Measurements from ENCODE around the gene HNRNPL. TPM values are rescaled to one million over a fixed set of nuclear protein-coding genes. Genes with fewer than 3 reads are reported as not detected.

Gene HNRNPL
- total and polyA plus RNA-seq, 2 experiments from 2014 or later, result 184 to 209 TPM

- Histone ChIP-seq H3K4me2 (peak overlapping the region; percentile 84), H3K27me3 (no peaks in the 10 kb centered on the region), H2AFZ (no peak overlapping the region), H3K4me1 (ENCODE audit: insufficient read depth) (peaks cover 18% of the 10 kb centered on the region), H3K9me2 (replicated peaks; ENCODE audit: insufficient read depth) (no peaks in the 10 kb centered on the region), H3K36me3 (replicated peaks; ENCODE audit: insufficient read depth, low read depth) (peaks cover 10% of the 10 kb centered on the region), H3K9me3 (ENCODE audit: low read depth) (no peaks in the 10 kb centered on the region), H3K79me2 (peaks cover 56% of the 10 kb centered on the region), H3K4me3 (peak overlapping the region; percentile 25), H3K27ac (peak overlapping the region; percentile 97), H4K20me1 (ENCODE audit: insufficient read depth, poor library complexity, severe bottlenecking) (peaks cover 56% of the 10 kb centered on the region)
- TF ChIP-seq EZH2phosphoT487 (IDR thresholded peaks at IDR 0.05; ENCODE audit: low read depth, severe bottlenecking, unreplicated experiment) (no peak), CTCF (IDR thresholded peaks at IDR 0.05; ENCODE audit: poor library complexity) (no peak), EZH2 (IDR thresholded peaks at IDR 0.05; ENCODE audit: borderline replicate concordance) (no peak)
- peak; percentile 11 for DNase-seq (ENCODE audit: low spot score)
- 18% methylated on average over 22 of the region's 22 CpGs for WGBS (ENCODE audit: low lambda C conversion rate, missing lambda C conversion rate)
These were observed 1.3 kb downstream of the HNRNPL start for GRCh38 chr19:38848299-38849146.

GRCh38 chr19:38846097-38846496, 3.7 kb downstream of the HNRNPL start:
- H3K9me2 ChIP-seq (replicated peaks; ENCODE audit: insufficient read depth), result no peaks in the 10 kb centered on the region
- no peak for DNase-seq (ENCODE audit: low spot score)
- 92% methylated on average over 2 of the region's 2 CpGs for WGBS (ENCODE audit: low lambda C conversion rate, missing lambda C conversion rate)
- no peak overlapping the region for H3K27ac ChIP-seq
- H3K4me1 ChIP-seq (ENCODE audit: insufficient read depth), result peaks cover 8% of the 10 kb centered on the region
- no peak overlapping the region for H2AFZ ChIP-seq
- peaks cover 80% of the 10 kb centered on the region for H3K79me2 ChIP-seq
- H3K27me3 ChIP-seq, result no peaks in the 10 kb centered on the region
- TF ChIP-seq EZH2 (IDR thresholded peaks at IDR 0.05; ENCODE audit: borderline replicate concordance) (no peak), CTCF (IDR thresholded peaks at IDR 0.05; ENCODE audit: poor library complexity) (no peak), EZH2phosphoT487 (IDR thresholded peaks at IDR 0.05; ENCODE audit: low read depth, severe bottlenecking, unreplicated experiment) (no peak)
- H3K4me3 ChIP-seq, result no peak overlapping the region
- H4K20me1 ChIP-seq (ENCODE audit: insufficient read depth, poor library complexity, severe bottlenecking), result peaks cover 76% of the 10 kb centered on the region
- no peak overlapping the region for H3K4me2 ChIP-seq
- no peaks in the 10 kb centered on the region for H3K9me3 ChIP-seq (ENCODE audit: low read depth)
- H3K36me3 ChIP-seq (replicated peaks; ENCODE audit: insufficient read depth, low read depth), result peaks cover 11% of the 10 kb centered on the region

GRCh38 chr19:38845374-38846024, 4.3 kb downstream of the HNRNPL start:
- WGBS (ENCODE audit: low lambda C conversion rate, missing lambda C conversion rate), result 95% methylated on average over 14 of the region's 14 CpGs
- TF ChIP-seq EZH2phosphoT487 (IDR thresholded peaks at IDR 0.05; ENCODE audit: low read depth, severe bottlenecking, unreplicated experiment) (no peak), CTCF (IDR thresholded peaks at IDR 0.05; ENCODE audit: poor library complexity) (no peak), EZH2 (IDR thresholded peaks at IDR 0.05; ENCODE audit: borderline replicate concordance) (no peak)

More at GRCh38 chr19:38845374-38846024, 4.3 kb downstream of the HNRNPL start:
- no peaks in the 10 kb centered on the region for H3K27me3 ChIP-seq
- H3K9me2 ChIP-seq (replicated peaks; ENCODE audit: insufficient read depth), result no peaks in the 10 kb centered on the region
- H3K4me2 ChIP-seq, result no peak overlapping the region
- H3K36me3 ChIP-seq (replicated peaks; ENCODE audit: insufficient read depth, low read depth), result peaks cover 11% of the 10 kb centered on the region
- H3K79me2 ChIP-seq, result peaks cover 85% of the 10 kb centered on the region
- peaks cover 5% of the 10 kb centered on the region for H3K4me1 ChIP-seq (ENCODE audit: insufficient read depth)
- H3K4me3 ChIP-seq, result no peak overlapping the region
- no peak for DNase-seq (ENCODE audit: low spot score)
- H2AFZ ChIP-seq, result no peak overlapping the region
- H4K20me1 ChIP-seq (ENCODE audit: insufficient read depth, poor library complexity, severe bottlenecking), result peaks cover 82% of the 10 kb centered on the region
- H3K27ac ChIP-seq, result no peak overlapping the region
- no peaks in the 10 kb centered on the region for H3K9me3 ChIP-seq (ENCODE audit: low read depth)

Measured in hepatocyte (in vitro differentiated cells).